ENCODE data around the gene H2BW2.

Gene H2BW2

DNA sequence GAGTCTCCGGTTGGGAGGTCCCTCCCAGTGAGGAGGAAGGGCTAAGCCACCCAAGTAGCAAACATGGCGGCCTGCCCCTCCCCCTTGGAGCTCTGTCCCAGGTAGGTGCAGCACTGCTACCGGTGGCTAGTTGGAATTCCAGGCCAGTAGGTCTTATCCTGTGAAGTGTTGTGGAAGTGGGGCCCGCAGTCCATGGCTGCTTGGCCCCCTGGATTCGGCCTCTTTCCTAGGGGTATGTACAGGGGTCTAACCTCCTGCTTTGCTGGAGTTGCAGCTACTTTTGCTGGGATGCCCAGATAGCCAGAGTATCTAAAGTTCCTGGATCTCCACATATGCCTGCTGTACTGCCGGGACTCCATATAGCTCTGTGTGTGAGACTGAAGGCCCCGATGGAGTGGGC, 46.2 kb downstream of the H2BW2 start:
- TF ChIP-seq, protein P1, sequence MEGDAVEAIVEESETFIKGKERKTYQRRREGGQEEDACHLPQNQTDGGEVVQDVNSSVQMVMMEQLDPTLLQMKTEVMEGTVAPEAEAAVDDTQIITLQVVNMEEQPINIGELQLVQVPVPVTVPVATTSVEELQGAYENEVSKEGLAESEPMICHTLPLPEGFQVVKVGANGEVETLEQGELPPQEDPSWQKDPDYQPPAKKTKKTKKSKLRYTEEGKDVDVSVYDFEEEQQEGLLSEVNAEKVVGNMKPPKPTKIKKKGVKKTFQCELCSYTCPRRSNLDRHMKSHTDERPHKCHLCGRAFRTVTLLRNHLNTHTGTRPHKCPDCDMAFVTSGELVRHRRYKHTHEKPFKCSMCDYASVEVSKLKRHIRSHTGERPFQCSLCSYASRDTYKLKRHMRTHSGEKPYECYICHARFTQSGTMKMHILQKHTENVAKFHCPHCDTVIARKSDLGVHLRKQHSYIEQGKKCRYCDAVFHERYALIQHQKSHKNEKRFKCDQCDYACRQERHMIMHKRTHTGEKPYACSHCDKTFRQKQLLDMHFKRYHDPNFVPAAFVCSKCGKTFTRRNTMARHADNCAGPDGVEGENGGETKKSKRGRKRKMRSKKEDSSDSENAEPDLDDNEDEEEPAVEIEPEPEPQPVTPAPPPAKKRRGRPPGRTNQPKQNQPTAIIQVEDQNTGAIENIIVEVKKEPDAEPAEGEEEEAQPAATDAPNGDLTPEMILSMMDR (conservative IDR thresholded peaks at IDR 0.05; ENCODE audit: low read length): no peak
- no peak for TF ChIP-seq EZH2phosphoT487 (IDR thresholded peaks at IDR 0.05; ENCODE audit: borderline replicate concordance)
- Histone ChIP-seq H3K4me2 (ENCODE audit: low read depth, low read length, poor library complexity, severe bottlenecking) (no peak overlapping the region), H3K27me3 (ENCODE audit: insufficient read depth, low read length, poor library complexity, severe bottlenecking) (no peaks in the 10 kb centered on the region), H3K36me3 (ENCODE audit: insufficient read depth, low read length) (no peaks in the 10 kb centered on the region), H3K4me3 (ENCODE audit: low read length, poor library complexity, severe bottlenecking) (no peak overlapping the region), H3K9ac (ENCODE audit: low read depth, low read length, poor library complexity, severe bottlenecking) (no peak overlapping the region), H3F3A (ENCODE audit: low read depth) (no peaks in the 10 kb centered on the region), H2AFZ (ENCODE audit: low read length) (no peak overlapping the region), H3K4me1 (ENCODE audit: insufficient read depth, low read length, poor library complexity, severe bottlenecking) (no peaks in the 10 kb centered on the region), H3K9me2 (replicated peaks; ENCODE audit: low read depth, low read length) (no peaks in the 10 kb centered on the region), H3K79me2 (ENCODE audit: insufficient read depth, low read length) (no peaks in the 10 kb centered on the region), H3K9me3 (ENCODE audit: insufficient read depth, low read depth, low read length) (no peaks in the 10 kb centered on the region), H4K20me1 (ENCODE audit: insufficient read depth, low read length, poor library complexity, severe bottlenecking) (no peaks in the 10 kb centered on the region)
